ENCODE results near the gene NEDD4L. TPM values are rescaled to one million over a fixed set of nuclear protein-coding genes. Genes with fewer than 3 reads are reported as not detected.

NEDD4L gene
- total RNA-seq, 1 donor from 2014 or later: 93.9 TPM

GRCh38 chr18:58140387-58141325 is 96.6 kb downstream of the NEDD4L start:
- FAIRE-seq: no peak
- Histone ChIP-seq H3K79me2 (ENCODE audit: insufficient read depth, low read length) (no peaks in the 10 kb centered on the region), H2AFZ (ENCODE audit: low read depth, low read length) (no peak overlapping the region), H3K4me2 (ENCODE audit: low read length) (no peak overlapping the region), H3K27ac (ENCODE audit: low read depth, low read length) (no peak overlapping the region), H3K36me3 (ENCODE audit: insufficient read depth, low read length) (no peaks in the 10 kb centered on the region), H4K20me1 (ENCODE audit: insufficient read depth, low read length) (peaks cover 6% of the 10 kb centered on the region), H3K9me3 (ENCODE audit: insufficient read depth, low read depth, low read length) (no peaks in the 10 kb centered on the region), H3K4me3 (ENCODE audit: insufficient read depth, low read depth, low read length) (no peak overlapping the region), H3K9ac (ENCODE audit: low read length) (no peak overlapping the region), H3K4me1 (ENCODE audit: insufficient read depth, low read length) (peaks cover under 1% of the 10 kb centered on the region), H3K27me3 (ENCODE audit: insufficient read depth, low read length) (no peaks in the 10 kb centered on the region)
- Mint-ChIP-seq H3K9me3 (ENCODE audit: unreplicated experiment) (no peaks in the 10 kb centered on the region), H3K4me1 (ENCODE audit: low read depth, unreplicated experiment) (peaks cover 13% of the 10 kb centered on the region), H3K4me3 (ENCODE audit: unreplicated experiment) (no peak overlapping the region), H3K27ac (ENCODE audit: unreplicated experiment) (no peak overlapping the region), H3K27me3 (ENCODE audit: low read depth, unreplicated experiment) (no peaks in the 10 kb centered on the region), H3K36me3 (ENCODE audit: low read depth, unreplicated experiment) (no peaks in the 10 kb centered on the region)
- DNase-seq (ENCODE audit: low read depth): no peak
- TF ChIP-seq EZH2 (IDR thresholded peaks at IDR 0.05; ENCODE audit: insufficient read depth, low read length): no peak

GRCh38 chr18:58143386-58143785 is 99.4 kb downstream of the NEDD4L start:
- H3K27me3 ChIP-seq (ENCODE audit: insufficient read depth, low read length): no peaks in the 10 kb centered on the region
- no peak overlapping the region for H3K4me3 Mint-ChIP-seq (ENCODE audit: unreplicated experiment)
- no peak overlapping the region for H3K27ac ChIP-seq (ENCODE audit: low read depth, low read length)
- H3K27ac Mint-ChIP-seq (ENCODE audit: unreplicated experiment): no peak overlapping the region
- no peaks in the 10 kb centered on the region for H3K9me3 ChIP-seq (ENCODE audit: insufficient read depth, low read depth, low read length)
- FAIRE-seq (no peak), DNase-seq (ENCODE audit: low read depth) (no peak)
- no peaks in the 10 kb centered on the region for H3K79me2 ChIP-seq (ENCODE audit: insufficient read depth, low read length)
- H3K9ac ChIP-seq (ENCODE audit: low read length): no peak overlapping the region
- no peaks in the 10 kb centered on the region for H3K36me3 ChIP-seq (ENCODE audit: insufficient read depth, low read length)
- no peaks in the 10 kb centered on the region for H3K36me3 Mint-ChIP-seq (ENCODE audit: low read depth, unreplicated experiment)
- TF ChIP-seq CTCF (IDR thresholded peaks at IDR 0.05; ENCODE audit: insufficient read depth, low read depth, low read length) (no peak), EZH2 (IDR thresholded peaks at IDR 0.05; ENCODE audit: insufficient read depth, low read length) (no peak)
- H3K4me1 ChIP-seq (ENCODE audit: insufficient read depth, low read length): no peaks in the 10 kb centered on the region
- H3K4me1 Mint-ChIP-seq (ENCODE audit: low read depth, unreplicated experiment): peaks cover 11% of the 10 kb centered on the region
- H3K27me3 Mint-ChIP-seq (ENCODE audit: low read depth, unreplicated experiment): no peaks in the 10 kb centered on the region
- no peaks in the 10 kb centered on the region for H4K20me1 ChIP-seq (ENCODE audit: insufficient read depth, low read length)
- H2AFZ ChIP-seq (ENCODE audit: low read depth, low read length): no peak overlapping the region
- no peaks in the 10 kb centered on the region for H3K9me3 Mint-ChIP-seq (ENCODE audit: unreplicated experiment)
- H3K4me3 ChIP-seq (ENCODE audit: insufficient read depth, low read depth, low read length): no peak overlapping the region
- peak overlapping the region; percentile 18 for H3K4me2 ChIP-seq (ENCODE audit: low read length)

GRCh38 chr18:58144106-58144505 is 100.1 kb downstream of the NEDD4L start:
- Histone ChIP-seq H3K27ac (ENCODE audit: low read depth, low read length) (no peak overlapping the region), H2AFZ (ENCODE audit: low read depth, low read length) (no peak overlapping the region), H3K4me2 (ENCODE audit: low read length) (no peak overlapping the region), H3K27me3 (ENCODE audit: insufficient read depth, low read length) (no peaks in the 10 kb centered on the region), H3K36me3 (ENCODE audit: insufficient read depth, low read length) (no peaks in the 10 kb centered on the region), H3K4me3 (ENCODE audit: insufficient read depth, low read depth, low read length) (no peak overlapping the region), H4K20me1 (ENCODE audit: insufficient read depth, low read length) (no peaks in the 10 kb centered on the region), H3K79me2 (ENCODE audit: insufficient read depth, low read length) (no peaks in the 10 kb centered on the region), H3K4me1 (ENCODE audit: insufficient read depth, low read length) (no peaks in the 10 kb centered on the region), H3K9me3 (ENCODE audit: insufficient read depth, low read depth, low read length) (no peaks in the 10 kb centered on the region), H3K9ac (ENCODE audit: low read length) (no peak overlapping the region)
- Mint-ChIP-seq H3K27ac (ENCODE audit: unreplicated experiment) (no peak overlapping the region), H3K4me1 (ENCODE audit: low read depth, unreplicated experiment) (peaks cover 12% of the 10 kb centered on the region), H3K4me3 (ENCODE audit: unreplicated experiment) (no peak overlapping the region), H3K27me3 (ENCODE audit: low read depth, unreplicated experiment) (no peaks in the 10 kb centered on the region), H3K9me3 (ENCODE audit: unreplicated experiment) (no peaks in the 10 kb centered on the region), H3K36me3 (ENCODE audit: low read depth, unreplicated experiment) (no peaks in the 10 kb centered on the region)
- no peak for DNase-seq (ENCODE audit: low read depth)
- TF ChIP-seq CTCF (IDR thresholded peaks at IDR 0.05; ENCODE audit: insufficient read depth, low read depth, low read length) (no peak), EZH2 (IDR thresholded peaks at IDR 0.05; ENCODE audit: insufficient read depth, low read length) (no peak)
- no peak for FAIRE-seq
